ENCODE data around the gene FAT2.
"Not testable (repeated sequence)": the region's sequence is repeated elsewhere in the genome, so short reads cannot be mapped to it uniquely, and the experiment has no call there.

The FAT2 gene

DNA sequence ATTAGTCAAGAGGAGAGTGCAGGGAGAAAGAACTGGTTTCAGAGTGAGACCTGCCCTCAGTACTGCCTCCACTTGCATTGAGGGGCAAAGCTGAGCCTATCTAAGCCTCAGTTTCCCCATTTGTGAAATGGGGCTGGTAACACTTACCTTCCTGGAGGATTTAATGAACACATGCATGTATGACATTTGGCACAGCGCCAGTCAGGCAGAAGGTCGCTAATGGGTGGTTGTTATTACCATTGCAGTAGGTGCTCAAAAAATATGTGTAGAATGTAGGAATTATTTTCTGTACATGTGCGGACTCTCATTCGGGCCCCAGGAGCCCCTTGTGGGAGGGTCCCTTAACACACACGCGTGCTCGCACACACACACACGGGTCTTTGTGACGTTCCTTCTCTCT lies 10.9 kb downstream of the FAT2 start:
- no peak for DNase-seq

DNA sequence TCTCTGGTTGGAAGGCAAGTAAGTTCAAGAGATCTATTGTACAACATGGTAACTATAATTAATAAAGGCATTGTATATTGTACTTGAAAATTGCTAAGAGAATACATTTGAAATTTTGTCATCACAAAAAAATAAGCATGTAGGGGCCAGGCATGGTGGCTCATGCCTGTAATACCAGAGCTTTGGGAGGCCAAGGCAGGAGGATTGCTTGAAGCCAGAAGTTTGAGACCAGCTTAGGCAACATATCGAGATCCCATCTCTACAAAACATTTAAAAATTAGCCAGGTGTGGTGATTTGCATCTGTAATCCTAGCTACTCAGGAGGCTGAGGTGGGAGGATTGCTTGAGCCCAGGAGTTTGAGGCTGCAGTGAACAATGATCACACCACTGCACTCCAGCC lies 12.0 kb downstream of the FAT2 start:
- DNase-seq, result not testable (repeated sequence)

DNA sequence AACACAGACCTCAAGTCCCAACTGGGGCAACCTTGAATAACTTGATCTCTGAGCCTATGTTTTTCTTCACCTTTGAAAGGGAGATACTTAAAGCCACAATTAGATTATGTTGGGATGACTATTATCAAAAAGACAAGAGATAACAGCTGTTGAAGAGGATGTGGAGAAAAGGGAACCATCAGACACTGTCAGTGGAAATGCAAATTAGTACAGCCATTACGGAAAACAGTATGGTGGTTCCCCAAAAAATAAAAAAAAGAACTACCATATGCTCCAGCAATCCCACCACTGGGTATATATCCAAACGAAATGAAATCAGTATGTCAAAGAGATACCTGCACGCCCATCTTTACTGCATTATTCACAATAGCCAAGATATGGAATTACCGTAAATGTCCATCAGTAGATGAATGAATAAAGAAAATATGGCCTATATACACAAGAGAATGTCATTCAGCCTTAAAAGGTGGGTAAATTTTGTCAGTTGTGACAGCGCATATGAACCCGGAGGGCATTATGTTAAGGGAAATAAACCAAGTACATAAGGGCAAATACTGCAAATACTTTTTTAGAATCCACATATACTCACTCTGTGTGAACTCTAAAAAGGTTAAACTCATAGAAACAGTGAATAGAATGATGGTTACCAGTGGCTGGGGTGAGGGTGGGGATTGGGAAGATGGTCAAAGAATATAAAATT lies 12.7 kb downstream of the FAT2 start:
- no peak for DNase-seq

DNA sequence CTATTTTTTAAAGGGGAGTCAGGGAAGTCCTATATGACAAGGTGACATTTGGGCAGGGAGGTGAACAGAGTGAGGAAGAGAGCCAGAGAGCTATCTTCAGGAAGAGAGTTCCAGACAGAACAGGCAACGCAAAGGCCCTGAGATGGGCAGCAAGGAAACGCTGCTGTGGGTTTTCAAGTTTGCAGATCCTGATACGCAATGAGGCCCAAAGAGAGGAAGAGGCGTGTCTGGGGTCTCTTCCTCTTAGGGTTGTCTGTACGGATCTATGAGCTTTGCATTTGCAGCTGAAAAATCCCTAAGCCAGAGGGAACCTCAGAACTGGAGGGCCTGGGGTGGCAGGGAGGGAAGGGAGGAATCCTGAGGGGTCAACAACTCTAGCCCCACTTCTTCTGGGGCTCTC lies 13.6 kb downstream of the FAT2 start:
- DNase-seq, result no peak

DNA sequence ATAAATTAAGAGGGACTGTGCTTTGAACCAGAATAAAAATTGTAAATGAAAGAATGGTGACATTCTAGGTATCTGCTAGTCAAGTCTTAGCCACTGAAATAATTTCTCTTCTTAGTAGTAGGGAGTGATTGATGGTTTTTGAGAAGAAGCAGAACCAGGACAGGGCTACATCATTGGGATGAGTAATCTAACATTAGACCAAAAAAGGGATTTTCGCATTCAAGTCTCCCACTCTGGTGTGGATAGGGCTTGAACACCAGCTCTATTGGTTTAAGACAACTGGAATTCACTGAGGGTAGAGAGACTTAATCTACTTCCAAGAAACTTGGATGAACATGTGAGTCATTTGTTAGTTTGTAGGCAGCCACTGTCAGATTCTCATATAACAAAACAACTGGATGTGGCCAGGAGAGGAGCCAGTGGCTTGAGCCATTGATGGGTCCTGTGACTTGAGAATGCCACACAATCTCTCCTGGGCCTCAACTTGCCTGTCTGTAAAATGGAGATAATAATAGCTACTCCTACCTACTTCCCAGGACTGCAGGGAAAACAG lies 16.6 kb downstream of the FAT2 start:
- DNase-seq, result no peak

DNA sequence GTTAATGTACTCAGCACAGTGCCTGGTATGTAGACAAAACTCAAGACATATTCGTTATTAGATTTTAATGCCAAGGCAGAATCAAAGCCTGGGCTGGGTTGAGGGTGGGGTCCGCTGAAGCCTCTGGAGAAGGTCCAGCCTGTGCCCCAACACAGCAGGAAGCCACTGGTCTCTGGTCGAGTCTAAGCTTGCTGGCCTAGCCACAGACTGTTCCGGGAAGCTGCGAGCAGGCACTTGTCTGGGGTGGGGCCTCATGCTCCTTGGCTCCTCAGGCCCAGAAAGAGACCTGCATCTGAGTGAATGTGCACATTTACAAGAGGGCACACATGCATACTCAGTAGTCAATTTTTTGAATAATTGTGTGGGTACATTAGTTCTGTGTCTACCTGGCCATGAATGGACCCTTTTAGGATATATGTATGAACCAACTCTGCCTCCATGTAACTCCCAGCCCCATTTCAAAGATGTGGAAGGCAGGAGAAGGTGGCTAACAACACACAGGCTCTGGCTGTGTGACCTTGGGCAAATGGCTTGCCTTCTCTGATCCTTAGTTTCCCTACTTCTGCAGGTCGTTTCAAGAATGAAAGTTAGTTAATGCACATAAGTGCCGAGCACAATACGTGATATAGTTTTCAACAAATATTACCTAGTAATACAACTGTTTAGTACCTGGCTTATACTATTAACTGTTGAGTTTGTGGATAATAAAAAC lies 18.3 kb downstream of the FAT2 start:
- no peak for DNase-seq

DNA sequence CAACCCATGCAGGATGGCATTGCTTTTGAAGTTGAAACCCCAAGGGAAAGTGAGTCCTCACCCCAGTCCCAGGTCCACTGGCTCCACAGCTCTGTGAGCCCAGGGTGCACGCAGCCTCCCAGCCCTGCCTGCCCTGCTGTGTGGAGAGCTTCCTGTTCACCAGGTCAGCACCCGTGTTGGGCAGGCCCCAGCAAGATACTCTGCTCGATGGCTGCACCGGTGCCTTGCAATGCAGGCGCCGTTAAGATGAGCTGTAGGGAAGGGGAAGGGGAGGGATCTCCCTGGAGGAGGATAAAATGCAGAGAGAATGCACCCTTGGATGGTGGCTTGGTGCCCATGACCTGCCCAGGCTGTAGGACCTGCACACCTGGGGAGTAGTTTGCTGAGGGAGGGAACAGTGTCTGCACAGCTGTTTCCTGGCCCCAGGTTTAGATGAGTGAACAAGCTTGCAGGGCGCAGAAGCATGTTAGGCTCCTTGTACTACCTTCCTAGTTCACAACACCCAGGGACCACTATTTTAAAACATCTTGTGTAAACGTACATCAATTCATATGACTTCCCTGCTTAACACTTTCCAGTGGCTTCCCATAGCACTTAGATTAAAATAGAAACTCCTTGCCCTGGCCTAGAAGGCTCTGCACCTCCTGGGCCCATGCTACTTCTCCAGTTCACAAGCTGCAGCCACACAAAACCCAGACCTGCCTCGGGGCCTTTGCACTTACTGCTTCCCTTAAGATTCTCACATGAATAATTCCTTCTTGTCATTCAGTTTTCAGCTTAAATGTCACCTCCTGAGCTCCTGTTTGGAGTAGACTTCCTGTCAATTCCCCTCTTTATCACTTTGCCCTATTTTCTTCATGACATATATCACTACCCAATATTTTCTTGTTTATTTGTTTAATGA lies 19.6 kb downstream of the FAT2 start:
- no peak for DNase-seq

DNA sequence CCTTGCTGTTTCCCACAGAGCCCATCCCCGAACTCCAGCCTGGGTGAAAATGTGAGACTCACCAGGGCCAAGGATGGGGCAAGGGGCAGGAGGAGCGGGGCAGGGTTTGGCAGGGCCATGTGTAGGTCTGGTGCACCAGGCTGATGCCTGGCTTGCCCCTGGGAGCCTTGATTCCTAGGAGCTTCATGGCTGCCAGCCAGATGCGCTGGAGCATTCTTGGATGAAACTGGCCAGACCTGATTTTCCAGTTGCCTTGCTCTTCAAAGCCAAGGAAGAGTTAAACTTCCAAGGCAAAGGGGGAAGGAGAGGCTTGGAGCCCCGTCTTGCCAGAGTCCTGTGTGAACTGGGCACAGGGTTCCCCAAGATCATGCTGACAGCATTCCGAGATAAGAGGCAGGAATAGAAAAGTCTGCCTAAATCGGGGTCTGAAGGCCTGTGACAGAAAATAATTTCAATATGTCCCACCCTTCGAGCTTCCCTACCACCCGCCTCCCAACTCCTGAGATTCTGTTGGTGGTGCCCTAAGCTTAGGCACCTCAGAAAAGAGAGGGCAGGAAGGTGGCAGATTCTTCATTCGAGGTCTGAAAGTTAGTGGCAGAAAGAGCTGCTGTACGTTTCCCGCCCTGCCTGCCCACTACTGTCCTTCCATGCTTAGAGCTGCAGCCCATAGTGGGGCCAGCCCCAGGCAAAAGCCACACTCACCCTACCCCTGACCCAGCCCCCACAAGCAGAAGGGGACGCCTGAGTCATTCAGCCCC lies 20.4 kb downstream of the FAT2 start:
- no peak for DNase-seq

DNA sequence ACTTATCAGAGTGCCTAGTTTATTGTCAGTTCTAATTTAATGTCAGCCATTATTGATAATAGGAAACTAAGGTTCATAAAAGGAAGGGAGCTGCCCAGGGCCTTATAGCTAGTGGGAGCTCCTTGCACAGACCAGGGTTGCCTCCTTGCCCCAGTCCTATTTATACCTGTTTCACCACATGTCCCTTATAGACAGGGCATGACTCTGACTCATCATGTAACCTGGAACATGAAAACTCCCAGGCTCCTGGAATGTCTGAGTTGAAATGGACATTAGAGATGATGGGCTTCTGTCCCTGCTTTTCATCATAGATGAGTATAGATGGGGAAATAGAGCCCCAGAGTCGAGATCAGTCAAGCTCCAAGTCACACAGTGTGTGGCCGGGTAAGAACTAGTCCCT lies 21.1 kb downstream of the FAT2 start:
- DNase-seq, result no peak

DNA sequence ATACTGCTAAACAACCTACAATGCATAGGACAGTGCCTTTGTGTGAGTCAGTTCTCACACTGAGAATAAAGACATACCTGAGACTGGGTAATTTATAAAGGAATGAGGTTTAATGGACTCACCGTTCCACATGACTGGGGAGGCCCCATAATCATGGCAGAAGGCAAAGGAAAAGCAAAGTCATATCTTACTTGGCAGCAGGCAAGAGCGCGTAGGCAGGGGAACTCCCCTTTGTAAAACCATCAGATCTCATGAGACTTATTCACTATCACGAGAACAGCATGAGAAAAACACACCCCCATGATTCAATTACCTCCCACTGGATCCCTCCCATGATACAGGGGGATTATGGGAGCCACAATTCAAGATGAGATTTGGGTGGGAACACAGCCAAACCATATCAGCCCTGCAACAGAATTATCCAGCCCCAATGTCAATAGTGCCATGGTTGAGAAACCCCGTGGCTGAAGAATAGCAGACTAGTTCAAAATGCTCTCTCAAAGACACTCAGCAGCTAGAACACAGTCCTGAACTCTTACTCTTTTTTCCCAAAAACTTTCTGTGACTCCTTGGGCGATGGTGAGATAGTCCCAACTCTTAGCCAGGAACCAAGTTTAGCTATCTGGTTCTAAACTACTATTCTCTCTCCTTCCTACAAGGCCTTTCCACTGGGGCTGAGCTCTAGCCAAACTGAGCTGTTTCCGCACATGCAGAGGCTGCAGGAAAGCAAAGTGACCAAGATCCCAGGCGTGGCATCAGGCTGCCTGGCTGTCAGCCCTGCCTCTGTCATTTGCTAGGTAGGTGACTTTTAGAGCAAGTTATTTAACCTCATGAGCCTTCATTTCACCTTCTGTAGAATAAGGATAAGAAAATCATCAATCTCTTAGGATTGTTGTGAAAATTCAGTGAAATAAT lies 21.7 kb downstream of the FAT2 start:
- no peak for DNase-seq

DNA sequence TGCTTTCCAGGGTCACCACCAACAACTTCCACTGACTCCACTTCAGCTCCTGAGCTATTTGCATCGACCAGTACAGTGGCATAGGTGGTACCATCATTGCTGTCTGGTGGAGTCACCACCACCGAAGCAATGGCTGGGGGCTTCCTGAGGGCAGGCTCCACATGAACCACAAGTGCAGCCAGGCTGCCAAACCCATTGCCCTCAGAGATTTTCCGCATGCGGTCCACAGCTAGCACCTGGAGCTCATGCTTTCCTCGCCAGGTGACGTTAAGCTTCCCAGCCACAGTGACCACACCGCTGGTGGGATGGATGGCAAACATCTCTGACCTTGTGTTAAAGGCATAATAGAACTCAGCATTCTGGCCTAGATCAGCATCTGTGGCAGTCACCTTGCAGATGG lies 23.1 kb downstream of the FAT2 start:
- DNase-seq, result no peak

DNA sequence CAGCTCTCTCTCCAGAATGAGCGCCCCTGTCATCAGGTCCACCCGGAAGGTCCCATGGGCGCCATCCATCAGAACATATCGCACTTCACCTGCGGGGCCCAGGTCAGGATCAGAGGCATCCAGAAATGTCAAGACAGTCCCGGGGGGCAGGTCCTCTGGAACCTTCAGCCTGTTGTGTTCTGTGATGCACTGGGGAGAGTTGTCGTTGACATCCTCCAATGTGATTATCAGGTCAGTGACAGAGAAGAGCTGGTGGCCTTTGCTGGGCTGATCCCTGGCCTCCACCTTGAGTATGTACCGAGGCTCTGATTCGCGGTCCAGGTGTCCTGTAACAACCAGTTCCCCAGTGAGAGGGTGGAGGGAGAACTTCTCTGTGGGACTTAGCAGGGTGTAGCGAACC lies 25.2 kb downstream of the FAT2 start:
- no peak for DNase-seq

DNA sequence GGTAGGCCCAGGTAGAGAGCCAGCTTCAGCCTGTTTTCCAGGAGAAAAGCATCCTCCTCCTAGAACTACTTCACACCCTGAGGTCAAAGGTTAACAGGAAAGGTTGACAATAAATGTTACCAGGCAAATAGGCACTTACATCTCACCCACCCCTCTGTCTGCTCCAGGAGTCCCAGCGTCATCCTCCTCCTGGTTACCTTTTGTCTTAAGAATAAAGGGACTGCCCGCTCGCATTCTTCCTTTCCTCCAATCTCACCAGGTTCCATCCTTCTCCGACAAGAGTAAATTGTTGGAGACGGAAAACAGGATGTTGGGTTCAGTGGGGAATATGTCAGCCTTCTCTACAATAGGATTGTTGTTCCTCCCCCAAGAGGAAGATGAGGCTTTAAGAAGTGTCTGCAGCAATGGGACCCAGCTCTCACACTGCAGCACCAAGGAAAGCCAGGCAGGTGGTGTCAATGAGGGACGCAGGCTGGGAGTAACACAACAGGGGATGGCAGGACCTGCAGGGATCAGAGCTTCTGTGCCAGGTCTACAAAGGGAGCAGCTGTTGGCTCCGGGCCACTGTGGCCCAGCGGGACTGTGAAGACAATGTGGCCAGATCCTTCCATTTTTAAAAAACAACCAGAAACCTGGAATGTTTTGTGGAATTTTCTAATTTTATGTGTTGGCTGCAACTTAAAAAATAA lies 29.0 kb downstream of the FAT2 start:
- DNase-seq, result no peak

DNA sequence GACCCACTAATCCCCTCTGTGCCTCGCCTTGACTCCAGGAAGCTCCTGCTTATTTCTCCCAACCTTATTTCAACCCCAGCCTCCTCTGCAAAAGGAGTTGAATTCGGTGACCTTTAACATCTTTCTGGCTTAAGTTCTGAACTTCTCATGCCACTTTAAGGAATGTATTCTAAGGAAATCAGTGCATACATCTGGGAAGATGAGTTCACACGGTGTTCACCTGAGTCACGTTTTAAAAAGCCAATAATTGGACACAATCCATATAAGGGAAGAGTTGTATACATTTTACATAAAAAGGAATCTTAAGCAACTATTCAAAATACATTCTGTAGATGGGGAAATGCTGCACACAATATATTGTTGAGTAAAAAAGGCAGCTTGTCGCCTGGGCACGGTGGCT lies 33.2 kb downstream of the FAT2 start:
- no peak for DNase-seq

DNA sequence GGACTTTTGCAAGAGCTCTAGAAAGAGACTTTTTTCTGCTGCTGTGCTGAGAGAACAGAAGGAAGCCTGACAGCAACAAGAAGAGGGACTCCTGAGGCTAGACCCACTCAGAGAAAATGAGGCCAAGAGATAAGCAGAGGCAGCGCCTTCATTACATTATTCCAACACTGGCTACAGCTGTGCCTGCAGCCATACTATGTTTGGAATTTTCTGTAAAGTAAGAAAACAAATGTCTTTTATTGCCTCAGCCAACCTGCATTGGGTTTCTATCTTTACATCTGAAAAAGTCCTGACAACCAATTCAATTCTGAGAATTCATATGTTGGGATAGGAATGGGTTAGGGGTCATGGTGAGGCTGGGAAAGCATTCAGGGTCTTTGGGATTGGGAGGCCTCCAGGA lies 33.7 kb downstream of the FAT2 start:
- no peak for DNase-seq

DNA sequence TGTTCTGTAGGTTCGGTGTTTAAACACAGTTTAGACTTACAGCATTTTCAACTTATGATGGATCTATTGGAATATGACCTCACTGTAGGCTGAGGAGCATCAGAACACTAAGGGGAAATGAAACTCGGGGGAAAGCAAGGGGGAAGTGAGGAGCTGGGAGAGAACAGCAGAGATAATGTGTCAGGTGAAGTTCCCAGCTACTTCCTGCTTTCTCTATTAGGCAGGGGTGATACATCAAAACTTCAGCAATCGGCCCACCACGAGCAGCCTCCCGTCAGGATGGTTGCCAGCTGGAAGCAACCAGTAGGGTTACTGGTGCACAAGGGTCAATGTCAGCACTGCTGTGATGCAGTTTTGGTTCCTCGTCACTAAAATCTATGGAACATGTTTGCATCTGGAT lies 34.3 kb downstream of the FAT2 start:
- DNase-seq, result peak; percentile 2

DNA sequence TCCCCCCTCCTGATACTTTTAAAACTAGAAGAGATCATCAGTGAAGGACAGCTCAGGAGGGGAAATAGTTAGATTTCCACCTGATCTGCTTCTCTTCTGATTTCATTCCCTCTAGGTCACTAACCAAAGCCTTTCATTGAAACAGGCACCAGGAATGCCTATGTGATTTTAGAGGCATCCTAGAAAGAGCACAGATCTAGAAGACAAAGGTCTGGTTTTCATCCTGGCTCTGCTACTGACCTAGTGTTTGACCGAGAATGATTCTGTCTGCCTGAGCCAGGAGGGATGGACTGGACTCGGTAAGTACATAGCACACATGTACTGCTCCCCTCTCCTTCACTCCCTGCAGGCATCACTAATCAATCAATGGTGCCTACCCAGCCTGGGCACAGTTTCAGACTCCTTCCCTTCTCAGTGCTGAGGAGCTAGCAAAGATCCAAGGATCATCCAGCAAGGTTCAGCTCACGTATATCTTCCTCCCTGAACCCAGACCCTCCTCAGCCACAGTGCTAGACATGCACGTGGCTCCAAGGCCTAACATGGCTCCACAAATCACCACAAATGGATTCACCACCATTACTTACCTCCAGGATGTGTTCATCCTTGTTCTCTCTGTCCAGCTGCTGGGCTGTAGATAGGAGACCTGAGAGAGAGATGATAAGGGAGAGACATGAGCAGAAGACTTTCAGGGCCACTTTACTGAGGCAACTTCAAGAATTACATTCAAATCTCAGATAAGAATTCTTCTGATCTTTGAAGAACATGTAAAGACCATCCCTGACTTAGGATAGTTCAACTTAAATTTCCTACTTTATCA lies 35.2 kb downstream of the FAT2 start:
- DNase-seq, result no peak

DNA sequence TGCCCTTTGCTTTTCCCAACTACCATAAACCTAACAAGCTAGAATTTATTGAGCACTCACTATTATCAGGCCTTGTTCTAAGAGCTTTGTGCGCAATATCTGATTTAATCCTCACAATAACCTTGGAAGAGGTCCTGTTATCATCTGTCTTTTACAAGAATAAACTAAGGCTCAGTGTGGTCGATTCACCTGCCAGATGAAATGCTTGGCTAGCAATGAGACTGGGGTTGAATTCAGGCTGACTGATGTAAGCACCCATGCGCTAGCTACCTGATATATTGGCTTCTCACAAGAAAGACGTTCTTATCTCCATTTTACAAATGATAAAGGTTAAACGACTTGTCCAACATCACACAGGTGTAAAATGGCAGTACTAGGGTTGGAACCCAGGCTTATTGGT lies 37.4 kb downstream of the FAT2 start:
- no peak for DNase-seq

DNA sequence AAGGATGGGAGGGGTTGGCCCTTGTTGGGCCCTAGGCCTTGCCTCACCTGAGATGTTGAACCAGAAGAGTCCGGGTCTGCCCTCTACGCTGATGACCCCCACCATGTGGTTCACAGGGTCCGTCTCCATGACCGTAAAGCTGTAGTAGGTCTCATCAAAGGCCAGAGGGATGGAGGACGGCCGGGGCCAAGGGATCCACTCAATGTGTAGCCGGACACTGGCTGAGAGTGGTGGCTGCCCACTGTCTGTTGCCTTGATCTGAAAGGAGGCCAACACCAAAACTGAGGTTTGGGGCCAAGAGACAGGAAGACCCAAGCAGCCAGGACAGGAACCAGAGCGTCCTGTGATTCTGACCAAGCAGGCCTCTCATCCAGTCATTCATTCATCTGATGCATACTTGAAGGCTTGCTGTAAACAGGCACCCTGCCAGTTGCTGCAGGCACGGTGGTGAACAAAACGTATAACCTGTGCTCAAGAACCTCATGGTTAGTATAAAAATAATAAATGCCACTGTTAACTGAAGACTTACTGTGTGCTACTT lies 37.9 kb downstream of the FAT2 start:
- DNase-seq, result no peak

DNA sequence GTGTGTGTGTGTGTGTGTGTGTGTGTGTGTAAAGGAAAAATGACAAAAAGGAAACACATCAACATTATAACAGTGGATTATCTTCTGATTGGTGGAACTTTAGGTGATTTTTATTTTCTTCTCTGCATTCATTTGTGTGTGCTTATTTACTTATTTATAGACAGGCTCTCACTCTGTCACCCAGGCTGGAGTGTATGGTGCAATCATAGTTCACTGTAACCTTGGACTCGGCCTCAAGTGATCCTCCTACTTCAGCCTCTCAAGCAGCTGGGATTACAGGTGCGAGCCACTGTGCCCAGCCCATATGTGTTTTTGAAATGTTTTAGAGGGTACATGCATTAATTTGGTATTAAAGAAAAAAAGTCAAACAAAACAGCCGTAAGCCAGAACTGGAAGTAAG lies 39.1 kb downstream of the FAT2 start:
- no peak for DNase-seq
